Measurements from ENCODE around the gene LENG8.

DNA sequence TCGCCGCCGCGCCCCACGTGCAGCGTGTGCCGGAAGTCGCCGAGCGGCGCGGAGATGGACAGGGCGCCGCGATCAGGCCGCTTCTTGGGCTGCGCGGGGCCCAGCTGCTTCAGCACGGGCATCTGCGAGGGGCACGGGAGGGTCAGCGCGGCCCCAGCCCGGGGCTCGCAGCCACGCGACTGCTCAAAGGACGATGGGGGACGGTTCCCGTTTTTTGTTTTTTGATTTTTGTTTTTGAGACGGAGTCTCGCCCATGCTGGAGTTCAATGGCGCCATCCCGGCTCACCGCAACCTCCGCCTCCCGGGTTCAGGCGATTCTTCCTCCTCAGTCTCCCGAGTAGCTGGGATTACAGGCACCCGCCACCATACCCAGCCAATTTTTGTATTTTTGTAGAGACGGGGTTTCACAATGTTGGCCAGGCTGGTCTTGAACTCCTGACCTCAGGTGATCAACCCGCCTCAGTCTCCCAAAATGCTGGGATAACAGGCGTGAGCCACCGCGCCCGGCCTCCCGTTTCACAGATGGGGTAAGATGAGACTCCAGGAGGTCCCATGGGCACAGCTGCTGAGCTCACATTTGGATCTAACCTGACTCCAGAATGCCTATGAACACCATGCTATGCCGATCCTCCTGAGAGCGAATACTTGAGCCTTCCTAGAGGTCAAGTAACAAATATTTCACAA lies 16.6 kb downstream of the LENG8 start:
- TF ChIP-seq, protein P1, sequence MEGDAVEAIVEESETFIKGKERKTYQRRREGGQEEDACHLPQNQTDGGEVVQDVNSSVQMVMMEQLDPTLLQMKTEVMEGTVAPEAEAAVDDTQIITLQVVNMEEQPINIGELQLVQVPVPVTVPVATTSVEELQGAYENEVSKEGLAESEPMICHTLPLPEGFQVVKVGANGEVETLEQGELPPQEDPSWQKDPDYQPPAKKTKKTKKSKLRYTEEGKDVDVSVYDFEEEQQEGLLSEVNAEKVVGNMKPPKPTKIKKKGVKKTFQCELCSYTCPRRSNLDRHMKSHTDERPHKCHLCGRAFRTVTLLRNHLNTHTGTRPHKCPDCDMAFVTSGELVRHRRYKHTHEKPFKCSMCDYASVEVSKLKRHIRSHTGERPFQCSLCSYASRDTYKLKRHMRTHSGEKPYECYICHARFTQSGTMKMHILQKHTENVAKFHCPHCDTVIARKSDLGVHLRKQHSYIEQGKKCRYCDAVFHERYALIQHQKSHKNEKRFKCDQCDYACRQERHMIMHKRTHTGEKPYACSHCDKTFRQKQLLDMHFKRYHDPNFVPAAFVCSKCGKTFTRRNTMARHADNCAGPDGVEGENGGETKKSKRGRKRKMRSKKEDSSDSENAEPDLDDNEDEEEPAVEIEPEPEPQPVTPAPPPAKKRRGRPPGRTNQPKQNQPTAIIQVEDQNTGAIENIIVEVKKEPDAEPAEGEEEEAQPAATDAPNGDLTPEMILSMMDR (IDR thresholded peaks at IDR 0.05; ENCODE audit: borderline replicate concordance, extremely low read depth, low read length, poor library complexity, severe bottlenecking), result no peak
- no peak for TF ChIP-seq EZH2 (IDR thresholded peaks at IDR 0.05; ENCODE audit: borderline replicate concordance, low read depth, low read length, severe bottlenecking)
